MM.1S (cell line): ENCODE data around the gene TEX19.

Experiments
- EZH2 ChIP-seq: fragments of 300-600 bp; sonication (generic); optimal IDR thresholded peaks from 2 replicates; pipeline ENCODE3; 2017; ENCODE audit warnings: low read depth, mild to moderate bottlenecking, antibody characterized with exemption, low read length, mixed read lengths
- EZH2phosphoT487 ChIP-seq: fragments of 300-600 bp; sonication (generic); IDR thresholded peaks from 2 replicates; pipeline ENCODE4 v1.6.1; 2018; ENCODE audit warnings: antibody characterized with exemption, low read length
- TF ChIP-seq, protein P1 (sequence below): fragments of 300-600 bp; sonication (generic); IDR thresholded peaks from 2 replicates; pipeline ENCODE4 v1.5.1; 2016; ENCODE audit warnings: antibody characterized with exemption, low read length, mixed read lengths

- TF ChIP-seq, protein P1, sequence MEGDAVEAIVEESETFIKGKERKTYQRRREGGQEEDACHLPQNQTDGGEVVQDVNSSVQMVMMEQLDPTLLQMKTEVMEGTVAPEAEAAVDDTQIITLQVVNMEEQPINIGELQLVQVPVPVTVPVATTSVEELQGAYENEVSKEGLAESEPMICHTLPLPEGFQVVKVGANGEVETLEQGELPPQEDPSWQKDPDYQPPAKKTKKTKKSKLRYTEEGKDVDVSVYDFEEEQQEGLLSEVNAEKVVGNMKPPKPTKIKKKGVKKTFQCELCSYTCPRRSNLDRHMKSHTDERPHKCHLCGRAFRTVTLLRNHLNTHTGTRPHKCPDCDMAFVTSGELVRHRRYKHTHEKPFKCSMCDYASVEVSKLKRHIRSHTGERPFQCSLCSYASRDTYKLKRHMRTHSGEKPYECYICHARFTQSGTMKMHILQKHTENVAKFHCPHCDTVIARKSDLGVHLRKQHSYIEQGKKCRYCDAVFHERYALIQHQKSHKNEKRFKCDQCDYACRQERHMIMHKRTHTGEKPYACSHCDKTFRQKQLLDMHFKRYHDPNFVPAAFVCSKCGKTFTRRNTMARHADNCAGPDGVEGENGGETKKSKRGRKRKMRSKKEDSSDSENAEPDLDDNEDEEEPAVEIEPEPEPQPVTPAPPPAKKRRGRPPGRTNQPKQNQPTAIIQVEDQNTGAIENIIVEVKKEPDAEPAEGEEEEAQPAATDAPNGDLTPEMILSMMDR = no peak
- TF ChIP-seq EZH2phosphoT487 (no peak), EZH2 (no peak)
These were observed 27.6 kb upstream of the TEX19 start for GRCh38 chr17:82331345-82331939.
